Brain pericyte (primary cell): ENCODE data around the gene RAB17.
"Not testable (repeated sequence)": the region's sequence is repeated elsewhere in the genome, so short reads cannot be mapped to it uniquely, and the experiment has no call there.

Experiments
- DNase-seq: peaks from one replicate; pipeline ENCODE4 v3.0.0-alpha.2; 2012; ENCODE audit warnings: low read depth, low spot score

RAB17 gene

DNA sequence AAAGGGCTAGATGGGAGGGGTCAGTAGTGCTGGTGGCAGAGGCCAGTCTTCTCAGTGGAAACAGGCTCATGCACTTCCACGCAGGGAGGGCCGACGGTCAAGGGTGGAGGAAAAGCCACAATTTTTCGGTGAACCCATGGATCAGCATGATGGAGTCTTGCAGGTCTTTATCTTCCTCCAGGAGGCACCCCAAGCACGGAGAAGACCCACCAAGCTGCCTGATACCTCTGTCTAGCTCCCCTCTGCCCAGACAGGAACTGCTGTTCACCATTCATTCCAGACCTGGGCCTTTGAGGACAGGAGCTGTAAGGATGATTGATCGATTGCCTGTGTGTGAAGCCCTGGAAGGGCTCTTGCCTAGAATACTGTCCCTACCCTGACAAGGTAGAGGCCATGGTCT, 34.0 kb upstream of the RAB17 start:
- DNase-seq, result no peak

DNA sequence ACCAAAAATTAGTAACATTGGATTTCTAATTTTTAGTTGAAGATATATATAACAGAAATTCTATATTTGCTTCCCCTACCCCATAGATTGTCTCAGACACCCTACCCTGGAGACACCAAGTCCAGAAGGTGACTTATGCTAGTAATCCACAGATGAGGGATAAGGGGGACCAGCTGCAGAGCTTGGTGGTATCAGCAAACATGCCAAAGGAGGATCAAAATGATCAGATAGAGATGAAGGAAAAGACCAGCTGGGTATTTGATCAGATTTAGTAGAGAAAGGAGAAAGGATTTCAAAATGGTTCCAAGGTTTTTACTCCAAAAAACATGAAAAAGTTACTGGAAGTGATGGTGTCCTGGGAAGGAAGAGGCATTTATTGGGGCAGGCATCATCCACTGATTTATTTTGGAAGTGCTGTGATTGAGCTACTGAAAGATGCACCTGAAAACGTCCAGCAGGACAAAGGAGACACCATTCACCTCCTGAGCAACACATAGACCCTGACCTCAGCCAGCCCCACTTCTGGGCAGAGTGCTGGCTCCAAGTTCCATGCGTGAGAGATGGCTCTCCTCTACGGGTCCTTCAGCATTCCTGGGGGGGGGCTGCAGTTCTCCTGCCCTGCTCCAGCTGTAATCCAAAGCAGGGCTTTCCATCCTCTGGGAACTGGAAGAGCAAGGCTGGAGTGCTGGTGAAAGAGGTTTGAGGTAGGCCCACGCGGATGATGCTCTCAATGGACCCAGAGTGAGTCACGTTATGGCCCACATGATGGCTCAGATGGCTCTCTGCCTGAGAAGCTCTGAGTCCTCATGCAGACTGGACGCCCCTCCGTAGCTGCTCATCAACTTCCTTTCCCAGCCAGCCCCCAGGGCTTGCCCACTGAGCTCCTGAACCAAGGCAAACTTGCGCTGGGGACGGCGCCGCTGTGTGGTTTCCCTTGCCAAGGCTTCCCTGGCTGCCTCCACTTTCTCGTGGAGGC, 33.2 kb upstream of the RAB17 start:
- DNase-seq, result no peak

DNA sequence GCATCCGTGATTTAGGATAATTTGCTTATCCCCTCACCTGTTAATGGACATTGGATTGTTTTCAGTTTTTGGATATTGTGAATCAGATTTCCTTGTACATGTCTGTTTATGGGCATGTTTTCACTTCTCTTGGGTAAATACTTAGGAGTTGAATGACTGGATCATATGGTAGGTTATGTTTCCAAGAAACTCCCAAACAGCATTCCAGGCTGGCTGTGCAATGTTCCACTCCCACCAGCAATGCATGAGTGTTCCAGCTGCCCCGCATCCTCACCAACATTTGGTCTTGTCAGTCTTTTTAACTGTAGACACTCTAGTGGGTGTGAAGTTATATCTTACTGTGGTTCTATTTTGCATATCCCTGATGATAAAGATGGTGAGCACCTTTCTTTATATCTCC, 27.9 kb upstream of the RAB17 start:
- DNase-seq, result no peak

DNA sequence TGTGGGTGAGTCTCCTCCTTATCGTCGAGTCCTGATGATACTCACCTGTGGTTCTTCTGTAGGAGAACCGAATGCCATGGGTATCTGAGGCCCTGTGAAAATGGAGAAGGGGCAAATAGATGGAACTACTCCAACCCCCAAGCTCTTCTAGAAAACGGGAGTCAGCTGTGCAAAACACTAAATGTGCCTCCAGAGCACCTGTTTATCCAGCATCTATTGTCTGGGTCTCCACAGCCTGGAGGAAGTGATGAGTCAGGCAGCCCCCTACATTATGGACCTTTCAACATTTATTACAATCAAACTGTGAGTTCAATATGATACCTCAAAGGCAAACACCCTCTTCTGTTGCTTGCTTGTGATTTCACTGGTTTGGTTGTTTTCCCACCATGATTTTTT, 27.1 kb upstream of the RAB17 start:
- no peak for DNase-seq

DNA sequence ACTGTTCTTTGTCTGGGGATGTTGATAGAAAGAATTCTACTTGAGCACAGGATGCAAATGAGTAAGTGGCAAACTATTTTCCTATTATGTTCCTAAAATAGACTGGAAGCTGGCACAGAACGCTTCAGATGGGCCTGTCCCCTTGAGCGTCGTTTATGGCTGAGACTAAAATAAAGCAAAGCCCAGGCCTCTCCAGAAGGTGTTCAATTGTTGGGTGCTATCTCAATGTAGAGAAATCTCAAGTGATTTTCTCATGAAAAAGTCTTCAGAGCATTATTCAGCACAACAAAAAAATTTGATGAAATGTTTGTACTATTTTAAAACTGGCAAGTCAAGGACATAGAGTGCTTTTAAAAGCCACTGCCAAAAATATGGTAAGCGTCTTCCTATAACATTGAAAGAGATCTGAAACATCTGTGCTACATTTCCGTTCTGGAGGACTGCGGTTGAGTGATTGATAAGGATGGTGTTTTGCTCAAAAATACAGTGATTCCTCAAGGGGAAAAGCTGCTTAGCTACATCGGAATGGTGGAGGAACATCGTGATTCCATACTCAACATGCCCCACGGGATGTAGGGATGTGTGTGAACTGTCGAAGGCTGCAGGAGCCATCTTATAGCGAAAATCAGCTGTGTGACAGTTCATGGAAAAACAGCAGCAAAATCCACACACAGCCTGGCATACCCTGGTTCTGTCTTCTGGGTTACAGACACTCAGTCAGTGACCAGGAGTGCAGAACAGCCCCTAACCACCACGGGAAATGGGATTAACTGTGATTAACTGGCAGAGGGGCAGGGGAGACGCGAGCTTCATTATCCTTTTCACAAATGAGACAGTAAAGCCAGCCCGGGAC, 26.4 kb upstream of the RAB17 start:
- DNase-seq, result no peak

DNA sequence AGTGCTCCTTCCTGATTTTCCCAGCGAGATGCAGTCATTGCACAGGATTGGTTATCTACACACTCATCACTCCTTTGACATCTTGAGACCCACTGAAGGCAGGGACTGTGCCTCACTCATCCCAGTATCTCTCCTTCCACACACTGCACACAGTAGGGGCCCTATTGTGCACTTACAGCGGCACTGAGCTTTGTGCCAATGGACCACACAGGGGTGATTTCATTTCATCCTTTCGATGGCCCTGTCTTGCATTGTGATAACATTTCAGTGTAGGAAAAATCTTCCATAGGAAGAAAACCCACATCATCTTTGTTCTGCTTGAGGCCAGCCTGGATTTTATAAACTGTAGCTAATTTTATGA, 25.8 kb upstream of the RAB17 start:
- DNase-seq, result no peak

DNA sequence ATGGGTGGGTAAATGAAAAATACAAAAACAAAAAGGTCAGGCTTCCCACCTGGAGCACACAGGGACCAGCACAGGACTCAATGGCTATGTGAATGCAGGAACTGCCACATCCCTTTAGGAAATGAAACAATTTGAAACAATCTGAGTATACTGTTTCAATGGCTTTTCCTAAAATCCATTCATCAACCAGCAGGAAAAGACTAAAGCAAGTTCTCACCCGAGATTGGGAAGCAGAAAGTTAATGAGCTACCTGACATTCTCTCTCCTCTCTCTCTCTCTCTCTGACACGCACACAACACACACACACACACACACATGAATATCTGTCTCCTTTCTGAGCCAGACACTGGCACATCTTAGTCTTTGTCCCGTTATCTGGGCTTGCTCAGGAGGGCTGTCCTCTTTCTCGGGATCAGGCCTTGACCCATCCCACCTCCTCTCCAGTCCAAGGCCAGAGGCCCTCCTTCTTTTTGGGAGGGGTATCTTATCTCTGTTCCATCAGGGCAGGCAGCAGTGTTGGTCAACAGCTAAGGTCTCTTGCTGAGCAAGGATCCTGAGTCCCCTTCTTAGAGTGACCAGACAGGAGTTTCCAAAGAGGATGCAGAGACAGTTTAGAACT, 25.2 kb upstream of the RAB17 start:
- DNase-seq, result no peak

DNA sequence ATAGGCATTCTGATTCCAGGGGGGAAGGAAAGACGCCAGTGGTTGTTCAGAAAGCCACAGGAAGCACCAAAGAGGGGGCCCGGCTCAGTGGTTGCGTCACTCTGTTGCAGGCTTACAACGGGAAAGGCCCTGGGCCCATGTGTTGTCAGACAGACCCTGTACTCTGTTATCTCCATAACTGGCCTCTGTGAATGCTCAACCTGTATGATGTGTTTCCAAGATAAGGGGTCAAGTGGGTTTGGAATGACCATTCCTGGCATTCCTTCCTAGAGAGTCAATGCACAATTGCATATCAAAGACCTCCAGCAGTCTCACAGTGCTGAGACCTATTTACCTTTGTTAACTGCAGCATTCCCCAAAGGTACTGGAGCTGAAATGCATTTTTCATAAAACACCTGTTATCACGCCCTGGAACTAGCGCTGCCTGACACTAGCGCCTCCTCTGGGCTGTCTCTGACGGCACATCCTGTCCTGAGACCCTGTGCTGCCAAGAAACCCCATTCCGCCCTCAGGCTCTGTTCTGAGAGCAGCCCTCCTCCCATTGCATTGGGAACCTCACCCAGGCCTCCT, 23.7 kb upstream of the RAB17 start:
- no peak for DNase-seq

DNA sequence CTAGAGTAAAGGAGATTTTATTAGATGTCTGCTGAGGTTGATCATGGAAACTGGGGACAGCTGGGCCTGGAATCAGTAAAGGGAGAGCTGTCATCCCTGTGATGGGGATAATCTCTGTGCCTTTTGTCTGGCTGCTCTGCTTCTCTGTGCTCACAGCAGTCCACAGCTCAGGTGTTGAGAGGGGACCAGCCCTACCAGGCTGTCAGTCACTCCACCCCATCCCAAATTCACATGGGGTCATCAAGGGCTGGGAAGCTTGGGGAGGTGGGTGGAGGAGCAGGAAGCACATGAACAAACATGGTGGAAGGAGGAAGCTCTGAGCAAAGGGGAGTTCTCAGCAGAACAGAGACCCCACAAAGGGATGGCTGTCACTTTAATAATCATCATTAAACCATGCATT, 23.1 kb upstream of the RAB17 start:
- DNase-seq, result no peak

DNA sequence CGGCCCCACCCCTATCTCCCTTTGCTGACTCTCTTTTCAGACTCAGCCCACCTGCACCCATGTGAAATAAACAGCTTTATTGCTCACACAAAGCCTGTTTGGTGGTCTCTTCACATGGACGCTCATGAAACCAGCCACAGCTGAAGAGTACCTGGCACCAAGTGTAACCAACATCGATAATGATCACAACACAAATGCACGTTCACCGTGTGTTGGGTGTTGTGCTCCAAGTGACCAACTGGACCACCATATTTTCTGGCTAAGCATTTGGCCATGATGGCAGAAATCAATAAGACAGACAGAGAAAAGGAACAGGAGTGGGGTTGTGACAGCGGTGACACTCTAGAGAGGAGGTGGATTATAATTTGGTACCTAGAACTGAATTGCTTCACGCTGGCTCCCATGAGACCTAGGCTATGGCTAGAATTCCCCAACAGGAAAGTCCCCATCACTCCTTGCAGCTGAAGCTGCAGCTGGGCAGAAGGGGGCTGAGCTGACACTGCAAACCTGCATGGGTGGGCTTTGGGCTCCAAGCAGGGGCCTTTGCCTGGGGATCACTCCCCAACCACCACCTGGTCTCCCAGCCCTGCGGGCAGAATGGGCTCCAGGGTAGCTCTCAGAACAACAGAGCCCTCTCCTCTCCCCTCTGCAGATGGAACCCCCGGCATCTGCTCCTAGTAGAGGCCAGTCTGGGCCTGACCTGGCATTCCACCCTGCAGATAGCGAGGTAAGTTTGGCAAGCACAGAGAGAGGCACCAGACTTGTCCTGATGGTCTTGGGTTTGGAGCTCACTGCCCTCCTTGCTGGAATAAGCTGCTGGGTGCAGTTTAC, 22.2 kb upstream of the RAB17 start:
- no peak for DNase-seq

DNA sequence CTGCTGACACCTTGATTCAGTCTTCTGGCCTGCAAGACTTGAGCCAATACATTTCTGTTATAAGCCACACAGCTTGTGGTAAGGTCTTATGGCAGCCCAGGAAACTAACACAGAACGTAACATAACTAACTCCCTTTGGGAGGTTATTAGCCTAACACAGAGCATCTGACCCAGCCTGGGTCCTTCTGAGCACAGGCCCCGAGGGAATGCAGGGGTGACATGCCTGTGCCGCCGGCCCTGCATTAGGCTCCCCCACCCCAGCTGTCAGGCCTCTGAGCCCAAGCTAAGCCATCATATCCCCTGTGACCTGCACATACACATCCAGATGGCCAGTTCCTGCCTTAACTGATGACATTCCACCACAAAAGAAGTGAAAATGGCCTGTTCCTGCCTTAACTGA, 16.0 kb upstream of the RAB17 start:
- DNase-seq, result not testable (repeated sequence)

DNA sequence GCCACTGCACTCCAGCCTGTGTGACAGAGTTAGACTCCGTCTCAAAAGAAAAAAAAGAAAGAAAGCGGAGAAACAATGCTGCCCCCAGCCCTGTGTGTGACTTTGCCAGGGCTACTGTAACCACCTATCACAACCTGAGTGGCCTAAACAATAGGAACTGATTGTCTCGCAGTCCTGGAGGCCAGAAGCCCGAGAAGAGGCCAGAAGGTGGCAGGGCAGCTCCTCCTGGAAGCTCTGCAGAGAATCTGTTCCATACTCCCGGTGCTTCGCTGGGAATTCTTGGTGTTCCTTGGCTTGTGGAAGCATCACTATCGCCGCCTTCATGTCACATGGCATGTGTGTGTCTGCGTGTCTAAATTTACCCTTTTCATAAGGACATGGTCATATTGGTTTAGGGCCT, 14.4 kb upstream of the RAB17 start:
- no peak for DNase-seq

DNA sequence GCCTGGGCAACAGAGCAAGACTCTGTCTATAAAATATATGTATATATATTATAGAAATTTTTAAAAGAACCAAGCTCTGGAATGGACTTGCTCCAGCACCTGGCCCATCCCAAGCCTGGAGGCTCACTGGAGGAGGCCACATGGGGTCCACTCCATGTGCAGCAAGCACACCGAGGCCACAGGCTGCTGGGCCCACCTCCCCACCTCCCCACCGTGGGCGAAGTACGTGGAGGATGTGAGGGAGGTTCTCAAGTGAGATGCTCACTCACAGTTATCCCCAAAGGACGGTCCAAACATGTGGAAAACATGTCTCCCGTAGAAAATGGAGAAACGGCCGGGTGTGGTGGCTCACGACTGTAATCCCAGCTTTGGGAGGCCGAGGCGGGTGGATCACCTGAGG, 13.9 kb upstream of the RAB17 start:
- no peak for DNase-seq

DNA sequence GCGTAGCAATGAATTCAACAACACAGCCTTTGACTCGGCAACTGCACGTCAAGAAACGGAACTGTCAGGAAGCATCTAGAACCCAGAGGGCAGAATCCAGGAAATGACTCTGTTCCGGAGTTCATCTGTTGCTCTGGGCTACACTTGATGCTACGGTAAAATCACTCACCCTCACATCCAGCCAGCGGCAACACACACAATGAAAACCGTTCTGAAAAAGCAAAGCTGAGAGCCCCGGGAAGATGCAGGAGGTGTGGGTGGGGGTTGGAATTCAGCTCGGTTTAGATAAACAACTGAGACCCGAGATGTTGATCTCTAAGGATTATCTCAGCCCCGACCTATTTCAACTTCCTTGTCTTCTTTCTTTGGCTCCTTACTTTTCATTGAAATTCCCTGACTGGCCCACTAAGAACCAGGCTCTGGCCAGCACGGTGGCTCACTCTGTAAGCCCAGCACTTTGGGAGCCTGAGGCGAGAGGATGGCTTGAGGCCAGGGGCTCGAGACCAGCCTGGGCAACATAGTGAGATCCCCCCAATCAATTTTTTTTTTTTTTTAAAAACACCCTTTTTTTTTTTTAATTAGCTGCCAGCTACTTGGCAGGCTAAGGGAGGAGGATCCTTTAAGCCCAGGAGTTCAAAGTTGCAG, 13.3 kb upstream of the RAB17 start:
- DNase-seq, result no peak

DNA sequence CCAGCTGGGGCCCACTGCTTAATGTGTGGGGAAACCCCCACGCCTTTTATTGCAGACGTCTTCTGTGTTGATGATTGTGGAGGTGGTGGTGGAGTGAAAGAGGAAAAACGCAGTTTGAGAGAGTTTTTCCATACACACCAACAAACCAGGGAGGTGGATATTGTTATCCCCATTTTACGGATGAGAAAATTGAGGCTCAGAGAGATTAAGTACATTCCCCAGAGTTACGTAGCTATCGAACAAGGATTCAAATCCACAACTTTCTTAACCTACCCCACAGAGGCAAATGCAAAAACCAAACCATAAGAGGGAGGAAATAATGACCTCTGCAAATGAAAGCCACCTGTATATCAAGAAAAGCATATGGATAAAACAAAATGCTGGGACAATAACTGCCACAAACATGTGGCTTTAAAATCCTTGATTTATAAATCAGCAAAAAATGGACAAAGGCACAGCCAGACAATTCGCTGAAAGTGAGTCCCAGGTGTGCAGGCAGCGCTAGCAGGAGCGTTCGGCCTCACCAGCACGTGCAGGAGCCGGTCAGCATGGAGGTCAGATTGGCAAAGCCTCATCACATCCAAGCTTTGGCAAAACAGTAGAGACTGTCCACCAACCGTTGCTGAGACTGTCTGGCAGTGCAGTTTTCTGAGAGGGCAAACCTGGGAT, 12.6 kb upstream of the RAB17 start:
- no peak for DNase-seq

DNA sequence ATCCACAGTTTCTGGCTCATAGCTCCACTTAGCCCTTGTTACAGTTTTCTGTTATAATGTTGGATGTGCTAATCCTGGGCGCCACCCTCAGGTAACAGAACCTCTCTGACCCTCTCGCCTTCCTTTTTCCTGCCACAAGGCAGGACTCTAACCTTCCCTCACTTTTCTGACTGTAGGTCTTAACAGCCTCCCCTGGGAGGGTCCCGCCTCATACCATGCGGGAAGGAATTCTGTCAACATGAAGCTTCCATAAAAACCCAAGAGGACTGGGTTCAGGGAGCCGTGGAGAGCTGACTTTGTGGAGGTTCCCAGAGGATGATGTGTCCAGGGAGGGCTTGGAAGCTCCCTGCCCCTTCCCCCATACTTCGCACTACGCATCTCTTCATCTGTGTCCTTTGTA, 11.9 kb upstream of the RAB17 start:
- no peak for DNase-seq

DNA sequence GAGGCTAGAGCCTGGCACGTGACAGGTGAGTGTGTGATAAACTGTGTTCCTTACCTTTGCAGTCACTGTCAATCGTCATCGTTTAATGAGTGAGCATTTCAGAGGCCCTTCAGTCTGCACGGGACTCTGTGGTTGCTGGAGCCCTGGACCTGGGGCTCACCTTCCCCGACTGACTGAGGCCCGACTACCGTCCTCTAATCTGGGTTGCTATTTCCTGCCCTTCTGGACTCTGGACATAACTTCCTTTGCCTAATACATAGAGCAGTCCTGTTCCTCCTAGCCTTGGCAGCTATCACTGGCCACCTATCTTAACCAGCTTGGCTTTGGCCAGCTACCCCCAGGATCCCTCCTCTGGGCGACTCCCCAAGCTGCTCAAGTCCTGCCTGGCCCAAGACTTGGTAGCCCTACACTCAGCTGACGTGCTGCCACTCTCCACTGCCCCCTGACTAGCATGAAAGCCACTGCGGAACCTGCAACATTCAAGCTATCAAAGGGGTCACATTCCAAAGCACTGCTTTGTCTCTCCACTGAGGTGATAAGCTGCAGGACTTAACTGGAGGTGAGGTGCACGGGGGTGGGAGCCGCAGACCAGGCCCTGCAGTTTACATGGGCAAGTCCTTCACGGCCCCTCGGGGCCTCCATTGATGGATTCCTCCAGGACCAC, 11.1 kb upstream of the RAB17 start:
- DNase-seq, result no peak

DNA sequence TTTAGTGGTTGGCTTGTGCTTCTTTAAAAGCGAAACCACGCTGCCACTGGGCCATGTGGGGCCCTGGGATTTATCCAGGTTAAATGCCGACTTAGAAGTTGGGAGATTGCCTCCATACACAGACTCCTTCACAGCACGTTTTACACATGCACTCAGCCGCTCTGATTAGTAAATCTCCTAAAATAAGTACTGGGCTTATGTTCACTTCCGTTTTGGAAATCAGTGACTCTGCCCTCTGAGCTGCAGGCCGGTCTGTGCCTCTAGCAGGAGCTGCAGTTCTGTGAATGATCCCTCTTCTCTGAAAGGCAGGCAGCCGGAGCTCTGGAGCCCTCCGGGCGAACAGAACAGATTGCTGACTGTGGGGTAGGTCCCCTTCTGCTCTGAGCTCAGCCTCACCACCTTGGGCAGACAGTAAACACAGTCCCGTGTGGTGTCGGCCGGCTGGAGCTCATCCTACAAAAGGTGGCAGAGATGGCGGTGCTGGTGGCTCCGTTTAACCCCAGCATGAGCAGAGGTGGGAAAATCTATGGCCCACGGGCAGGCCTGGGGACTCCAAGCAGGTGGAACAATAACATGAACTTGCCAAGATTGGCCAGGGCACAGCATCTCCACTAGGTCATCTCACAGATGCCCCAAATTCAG, 9.8 kb upstream of the RAB17 start:
- no peak for DNase-seq
